SK-N-MC (cell line): ENCODE data around the gene DENND1B.
A peak's percentile ranks its signal among the peaks of the same experiment; 100 is the strongest.

Source experiments
- DNase-seq: peaks from one replicate; pipeline ENCODE4 v3.0.0-alpha.2; 2011; ENCODE audit warnings: low read depth, low spot score
- H3K27ac ChIP-seq: fragments of 200-600 bp; sonication (generic); 2 replicates; pipeline ENCODE4 v1.5.1; 2016; ENCODE audit warnings: mixed run types
- H3K36me3 ChIP-seq: fragments of 200-600 bp; sonication (generic); 2 replicates; pipeline ENCODE4 v1.6.1; 2017; ENCODE audit warnings: antibody characterized with exemption, low read length, mixed read lengths; ENCODE audit not compliant: insufficient read depth
- H3K4me3 ChIP-seq: fragments of 200-600 bp; sonication (generic); 2 replicates; pipeline ENCODE4 v1.5.1; 2016
- H3K9ac ChIP-seq: fragments of 200-600 bp; sonication (generic); 2 replicates; pipeline ENCODE4 v1.8.0; 2017; ENCODE audit warnings: mixed run types, mixed read lengths; ENCODE audit not compliant: insufficient read length
- H3K9me3 ChIP-seq: fragments of 200-600 bp; sonication (generic); 2 replicates; pipeline ENCODE4 v1.6.1; 2017; ENCODE audit warnings: low read depth, mild to moderate bottlenecking, antibody characterized with exemption, low read length, moderate library complexity, mixed read lengths
- EZH2 ChIP-seq: fragments of 200-600 bp; sonication (generic); IDR thresholded peaks from one replicate; pipeline ENCODE4 v1.6.1; 2017; ENCODE audit warnings: antibody characterized with exemption
- FOXP2 ChIP-seq: optimal IDR thresholded peaks from 2 replicates; pipeline ENCODE3; 2011; ENCODE audit warnings: mild to moderate bottlenecking, moderate library complexity; ENCODE audit not compliant: insufficient read depth; ENCODE audit errors: extremely low read length, control extremely low read depth
- POLR2AphosphoS5 ChIP-seq: IDR thresholded peaks from 2 replicates; pipeline ENCODE4 v1.6.1; 2012; ENCODE audit warnings: mild to moderate bottlenecking, low read depth, low read length, borderline replicate concordance

The DENND1B gene

DNA sequence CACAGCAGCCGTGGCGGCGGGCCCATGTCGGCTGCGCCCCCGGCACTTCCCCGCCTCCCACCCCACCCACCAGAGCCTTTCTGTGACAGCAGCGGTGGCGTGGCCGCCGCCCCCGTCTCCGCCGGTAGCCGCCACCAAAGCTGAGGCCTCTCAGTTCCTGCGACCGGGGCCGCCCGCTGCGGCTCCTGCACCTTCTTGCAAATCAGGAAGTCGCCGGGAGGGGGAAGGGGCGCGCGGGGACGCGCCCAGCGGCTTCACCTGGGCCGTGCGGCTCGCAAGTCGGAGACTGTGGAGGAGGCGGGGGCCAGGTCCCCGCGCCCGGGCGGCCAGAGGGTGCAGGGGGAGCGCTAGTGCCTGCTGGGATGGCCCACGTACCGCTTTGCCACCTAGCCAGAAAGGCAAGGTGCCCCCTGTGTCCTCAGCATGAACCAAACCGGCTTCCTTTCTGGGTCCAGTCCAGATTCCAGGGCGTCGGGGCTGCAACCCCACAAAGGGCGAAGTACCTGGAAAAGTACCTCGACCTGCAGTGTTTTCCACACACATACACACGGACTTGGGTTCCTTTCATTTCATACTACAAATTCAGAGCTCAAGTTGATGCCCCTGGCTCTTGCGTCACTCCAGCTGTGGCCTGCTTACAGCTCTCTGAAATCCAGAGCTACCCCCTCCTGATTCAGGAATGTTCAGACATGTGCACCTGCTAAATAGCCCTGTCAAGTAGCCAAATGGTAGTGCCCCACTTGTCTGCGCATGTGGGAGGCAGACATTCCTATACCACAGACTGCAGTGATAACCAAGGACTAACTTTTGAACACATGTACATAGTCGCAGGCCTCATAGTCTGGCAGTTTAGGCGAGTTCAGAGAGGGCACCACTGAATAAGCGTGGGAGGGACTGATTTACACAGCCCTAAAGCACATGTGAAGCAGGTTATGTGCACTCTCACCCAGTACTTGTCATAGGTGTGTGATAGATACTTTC is at the start of gene DENND1B:
TSS of gene DENND1B (minus strand) at position 199 of the 981 bp plus-strand sequence. CDS start 325 bp downstream, outside the sequence.
- DNase-seq: no peak
- Histone ChIP-seq H3K9ac (peak within 1 kb of the TSS; percentile 86), H3K36me3 (no peaks in the 10 kb centered on the region), H3K4me3 (peak within 1 kb of the TSS; percentile 81), H3K9me3 (no peaks in the 10 kb centered on the region), H3K27ac (peak within 1 kb of the TSS; percentile 34; the same call in 1 of the 2 replicates)
- TF ChIP-seq POLR2AphosphoS5: no peak
- no peak for TF ChIP-seq EZH2
- no peak for TF ChIP-seq FOXP2

GRCh38 chr1:197814306-197814705 is 39.0 kb upstream of the DENND1B start:
- DNase-seq: no peak
- no peaks in the 10 kb centered on the region for H3K9me3 ChIP-seq
- H3K9ac ChIP-seq: no peak overlapping the region
- no peak overlapping the region for H3K27ac ChIP-seq
- H3K4me3 ChIP-seq: no peak overlapping the region
- no peaks in the 10 kb centered on the region for H3K36me3 ChIP-seq
- TF ChIP-seq POLR2AphosphoS5: no peak
- TF ChIP-seq FOXP2: no peak
- TF ChIP-seq EZH2: no peak

DNA sequence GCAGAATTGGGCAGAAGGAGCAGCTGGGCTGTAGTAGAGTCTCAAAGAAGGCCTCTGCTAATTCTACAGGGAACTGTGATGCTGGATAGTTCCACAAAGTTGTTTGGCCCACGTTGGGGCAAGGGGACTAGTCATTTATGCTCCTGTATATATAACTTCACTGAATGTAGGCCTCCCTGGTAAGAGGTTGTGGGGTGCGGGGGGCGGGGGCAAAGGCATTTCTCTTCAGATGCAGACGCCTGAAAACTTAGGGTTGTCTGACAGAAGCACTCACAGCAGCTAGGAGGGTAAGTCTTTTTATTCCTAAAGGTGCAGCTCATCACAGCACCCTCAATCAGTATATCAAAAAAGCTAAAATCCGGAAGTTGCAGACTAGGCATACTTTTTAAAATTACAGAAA is 38.5 kb upstream of the DENND1B start:
- Histone ChIP-seq H3K36me3 (no peaks in the 10 kb centered on the region), H3K4me3 (no peak overlapping the region), H3K9me3 (no peaks in the 10 kb centered on the region), H3K27ac (no peak overlapping the region), H3K9ac (no peak overlapping the region)
- no peak for TF ChIP-seq POLR2AphosphoS5
- no peak for TF ChIP-seq EZH2
- no peak for TF ChIP-seq FOXP2
- no peak for DNase-seq

DNA sequence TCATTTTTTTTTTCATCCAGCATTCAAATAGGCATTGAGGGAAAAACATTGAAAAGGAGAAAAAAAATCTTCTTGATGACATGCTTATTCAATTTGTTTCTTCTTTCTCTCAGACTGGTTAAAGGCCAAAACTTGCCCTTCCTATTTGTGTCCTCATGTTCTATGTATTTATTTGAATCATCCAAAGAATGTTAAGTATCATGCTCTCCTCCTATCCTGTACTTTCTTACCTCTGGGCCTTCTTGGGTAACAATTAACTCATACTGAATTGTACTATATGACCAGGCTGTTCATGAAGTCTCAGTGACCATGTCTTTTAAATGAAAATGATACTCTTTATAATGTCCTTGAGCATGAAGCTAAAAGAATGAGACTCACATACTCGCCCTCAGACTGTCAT is 36.5 kb upstream of the DENND1B start:
- Histone ChIP-seq H3K9me3 (no peaks in the 10 kb centered on the region), H3K4me3 (no peak overlapping the region), H3K36me3 (no peaks in the 10 kb centered on the region), H3K27ac (no peak overlapping the region), H3K9ac (no peak overlapping the region)
- TF ChIP-seq EZH2 (no peak), POLR2AphosphoS5 (no peak), FOXP2 (no peak)
- no peak for DNase-seq

DNA sequence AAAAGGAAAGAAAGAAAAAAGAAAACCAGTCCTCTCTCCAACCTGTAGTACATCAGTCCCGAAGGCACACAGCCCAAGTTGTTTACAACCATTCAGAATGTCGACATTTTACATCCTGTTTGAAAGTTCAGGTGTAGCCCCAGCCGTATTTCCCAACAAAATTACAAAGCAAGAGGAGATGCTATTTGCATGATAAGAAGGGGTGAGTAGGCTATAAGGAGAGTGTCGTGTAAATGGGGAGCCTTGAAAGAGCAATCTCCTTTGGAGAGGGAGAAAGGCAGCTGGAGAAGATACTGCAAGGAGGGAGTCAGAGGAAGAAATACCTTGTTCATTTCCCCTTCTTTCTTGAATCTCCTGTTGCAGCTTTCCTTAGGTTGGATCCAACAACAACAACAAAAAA is 35.5 kb upstream of the DENND1B start:
- H3K9me3 ChIP-seq: no peaks in the 10 kb centered on the region
- no peak overlapping the region for H3K9ac ChIP-seq
- no peak overlapping the region for H3K4me3 ChIP-seq
- no peaks in the 10 kb centered on the region for H3K36me3 ChIP-seq
- no peak for TF ChIP-seq FOXP2
- no peak for TF ChIP-seq POLR2AphosphoS5
- TF ChIP-seq EZH2: no peak
- no peak for DNase-seq
- no peak overlapping the region for H3K27ac ChIP-seq

- H3K9ac ChIP-seq: no peak overlapping the region
- no peak overlapping the region for H3K27ac ChIP-seq
- no peaks in the 10 kb centered on the region for H3K36me3 ChIP-seq
- DNase-seq: no peak
- no peak for TF ChIP-seq POLR2AphosphoS5
- no peak for TF ChIP-seq EZH2
- no peak for TF ChIP-seq FOXP2
- no peaks in the 10 kb centered on the region for H3K9me3 ChIP-seq
- H3K4me3 ChIP-seq: no peak overlapping the region
These were observed 33.6 kb upstream of the DENND1B start for GRCh38 chr1:197808880-197809279.

GRCh38 chr1:197807739-197808453 is 32.6 kb upstream of the DENND1B start:
- H3K9ac ChIP-seq: no peak overlapping the region
- H3K27ac ChIP-seq: no peak overlapping the region

GRCh38 chr1:197807216-197807615 is 31.9 kb upstream of the DENND1B start:
- Histone ChIP-seq H3K9ac (no peak overlapping the region), H3K4me3 (no peak overlapping the region), H3K9me3 (no peaks in the 10 kb centered on the region), H3K36me3 (no peaks in the 10 kb centered on the region), H3K27ac (no peak overlapping the region)
- TF ChIP-seq FOXP2: no peak
- no peak for TF ChIP-seq POLR2AphosphoS5
- TF ChIP-seq EZH2: no peak
- DNase-seq: no peak

More at GRCh38 chr1:197807739-197808453, 32.6 kb upstream of the DENND1B start:
- no peak for DNase-seq
- no peak for TF ChIP-seq FOXP2
- Histone ChIP-seq H3K36me3 (no peaks in the 10 kb centered on the region), H3K9me3 (no peaks in the 10 kb centered on the region), H3K4me3 (no peak overlapping the region)
